ENCODE data around the gene TENT5C.

Gene TENT5C

DNA sequence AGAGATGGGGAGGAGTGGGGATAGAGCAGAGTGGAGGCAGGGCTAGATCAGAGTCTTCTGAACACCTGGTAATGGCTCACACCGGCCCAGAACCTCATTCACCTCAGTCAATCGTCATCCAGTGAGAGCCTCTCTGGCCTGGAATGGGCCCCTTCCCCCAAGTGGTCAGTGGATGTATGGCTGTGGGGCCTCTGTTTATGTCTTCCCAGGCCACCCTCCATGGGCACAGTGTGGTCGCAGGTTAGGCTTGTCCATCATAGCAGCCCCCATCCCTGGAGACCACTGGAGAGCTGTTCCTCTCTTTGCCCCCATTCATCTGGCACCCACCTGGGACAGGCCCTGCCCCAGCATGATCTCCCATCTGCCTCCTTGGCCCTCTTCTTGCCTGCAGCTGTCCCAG, 29.6 kb upstream of the TENT5C start:
- Histone ChIP-seq H3K9me3 (ENCODE audit: insufficient read depth, low read depth, low read length) (no peaks in the 10 kb centered on the region), H3K9me2 (replicated peaks; ENCODE audit: low read depth, low read length) (no peaks in the 10 kb centered on the region), H3K36me3 (ENCODE audit: insufficient read depth, low read length) (no peaks in the 10 kb centered on the region), H3K4me2 (ENCODE audit: low read depth, low read length, poor library complexity, severe bottlenecking) (no peak overlapping the region), H3K4me1 (ENCODE audit: insufficient read depth, low read length, poor library complexity, severe bottlenecking) (peaks cover 5% of the 10 kb centered on the region), H3K4me3 (ENCODE audit: low read length, poor library complexity, severe bottlenecking) (no peak overlapping the region), H2AFZ (ENCODE audit: low read length) (no peak overlapping the region), H3F3A (ENCODE audit: low read depth) (no peaks in the 10 kb centered on the region), H3K27me3 (ENCODE audit: insufficient read depth, low read length, poor library complexity, severe bottlenecking) (no peaks in the 10 kb centered on the region), H3K9ac (ENCODE audit: low read depth, low read length, poor library complexity, severe bottlenecking) (no peak overlapping the region), H4K20me1 (ENCODE audit: insufficient read depth, low read length, poor library complexity, severe bottlenecking) (no peaks in the 10 kb centered on the region), H3K79me2 (ENCODE audit: insufficient read depth, low read length) (no peaks in the 10 kb centered on the region)
- TF ChIP-seq, protein P1, sequence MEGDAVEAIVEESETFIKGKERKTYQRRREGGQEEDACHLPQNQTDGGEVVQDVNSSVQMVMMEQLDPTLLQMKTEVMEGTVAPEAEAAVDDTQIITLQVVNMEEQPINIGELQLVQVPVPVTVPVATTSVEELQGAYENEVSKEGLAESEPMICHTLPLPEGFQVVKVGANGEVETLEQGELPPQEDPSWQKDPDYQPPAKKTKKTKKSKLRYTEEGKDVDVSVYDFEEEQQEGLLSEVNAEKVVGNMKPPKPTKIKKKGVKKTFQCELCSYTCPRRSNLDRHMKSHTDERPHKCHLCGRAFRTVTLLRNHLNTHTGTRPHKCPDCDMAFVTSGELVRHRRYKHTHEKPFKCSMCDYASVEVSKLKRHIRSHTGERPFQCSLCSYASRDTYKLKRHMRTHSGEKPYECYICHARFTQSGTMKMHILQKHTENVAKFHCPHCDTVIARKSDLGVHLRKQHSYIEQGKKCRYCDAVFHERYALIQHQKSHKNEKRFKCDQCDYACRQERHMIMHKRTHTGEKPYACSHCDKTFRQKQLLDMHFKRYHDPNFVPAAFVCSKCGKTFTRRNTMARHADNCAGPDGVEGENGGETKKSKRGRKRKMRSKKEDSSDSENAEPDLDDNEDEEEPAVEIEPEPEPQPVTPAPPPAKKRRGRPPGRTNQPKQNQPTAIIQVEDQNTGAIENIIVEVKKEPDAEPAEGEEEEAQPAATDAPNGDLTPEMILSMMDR (conservative IDR thresholded peaks at IDR 0.05; ENCODE audit: low read length) = no peak
- TF ChIP-seq EZH2phosphoT487 (IDR thresholded peaks at IDR 0.05; ENCODE audit: borderline replicate concordance) = no peak

DNA sequence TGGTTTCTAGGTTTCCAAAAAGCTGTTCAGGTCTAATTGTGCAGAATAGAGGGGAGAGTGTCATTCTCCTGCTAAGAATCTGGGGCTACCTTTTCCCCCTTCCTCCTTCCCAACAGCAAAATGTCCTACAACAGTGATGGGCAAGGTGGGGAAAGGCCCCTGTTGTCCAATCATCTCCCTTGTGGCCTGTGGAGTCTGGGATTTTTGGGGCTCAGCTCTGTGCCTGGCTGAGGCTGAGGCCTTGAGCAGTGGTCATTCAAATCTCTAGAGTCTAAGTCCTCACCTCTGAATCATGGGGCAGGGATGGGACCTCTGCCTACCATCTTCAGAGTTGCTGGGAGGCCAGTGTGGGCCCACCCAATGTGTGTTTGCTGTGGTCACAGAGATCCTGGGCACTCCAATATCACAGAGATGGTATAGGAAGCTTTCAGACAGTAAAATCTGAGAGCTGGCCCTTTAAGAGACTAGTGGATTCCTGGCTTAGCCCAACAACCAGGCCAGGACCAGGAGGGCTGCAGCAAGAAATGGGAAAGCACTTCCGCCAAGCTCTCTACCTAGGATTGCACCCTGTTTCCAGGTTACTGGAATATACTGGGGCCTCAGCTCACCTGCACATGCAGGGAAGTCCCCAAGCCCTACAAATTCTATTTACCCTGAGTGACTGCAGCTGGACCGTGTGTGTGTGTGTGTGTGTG, 28.5 kb upstream of the TENT5C start:
- Histone ChIP-seq H3K9ac (ENCODE audit: low read depth, low read length, poor library complexity, severe bottlenecking) (no peak overlapping the region), H3K27me3 (ENCODE audit: insufficient read depth, low read length, poor library complexity, severe bottlenecking) (no peaks in the 10 kb centered on the region), H3K4me3 (ENCODE audit: low read length, poor library complexity, severe bottlenecking) (no peak overlapping the region), H4K20me1 (ENCODE audit: insufficient read depth, low read length, poor library complexity, severe bottlenecking) (no peaks in the 10 kb centered on the region), H3K9me2 (replicated peaks; ENCODE audit: low read depth, low read length) (no peaks in the 10 kb centered on the region), H3K9me3 (ENCODE audit: insufficient read depth, low read depth, low read length) (no peaks in the 10 kb centered on the region), H3K36me3 (ENCODE audit: insufficient read depth, low read length) (no peaks in the 10 kb centered on the region), H3F3A (ENCODE audit: low read depth) (no peaks in the 10 kb centered on the region), H3K79me2 (ENCODE audit: insufficient read depth, low read length) (no peaks in the 10 kb centered on the region), H3K4me1 (ENCODE audit: insufficient read depth, low read length, poor library complexity, severe bottlenecking) (peaks cover 5% of the 10 kb centered on the region), H2AFZ (ENCODE audit: low read length) (no peak overlapping the region), H3K4me2 (ENCODE audit: low read depth, low read length, poor library complexity, severe bottlenecking) (no peak overlapping the region)
- TF ChIP-seq, protein P1 (conservative IDR thresholded peaks at IDR 0.05; ENCODE audit: low read length) = no peak
- no peak for TF ChIP-seq EZH2phosphoT487 (IDR thresholded peaks at IDR 0.05; ENCODE audit: borderline replicate concordance)

DNA sequence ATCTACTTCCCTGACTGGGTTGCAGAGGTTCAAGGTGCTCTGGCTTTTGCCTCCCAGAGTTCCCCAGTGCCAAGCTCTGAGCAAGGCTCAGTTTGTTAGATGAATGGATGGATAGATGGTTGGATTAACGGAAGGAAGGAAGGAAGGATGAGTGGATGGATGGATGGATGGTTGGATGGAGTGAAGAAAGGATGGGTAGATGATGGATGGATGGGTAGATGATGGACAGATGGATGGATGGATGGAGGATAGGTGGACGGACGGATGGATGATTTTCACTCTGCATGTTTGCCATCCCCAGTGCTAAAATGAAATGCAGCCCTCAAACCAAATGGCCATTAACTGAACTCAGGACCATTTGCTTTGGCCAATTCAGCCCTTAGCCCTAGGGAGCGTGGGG, 27.4 kb upstream of the TENT5C start:
- Histone ChIP-seq H3K4me3 (ENCODE audit: low read length, poor library complexity, severe bottlenecking) (no peak overlapping the region), H3K4me1 (ENCODE audit: insufficient read depth, low read length, poor library complexity, severe bottlenecking) (no peaks in the 10 kb centered on the region), H3K79me2 (ENCODE audit: insufficient read depth, low read length) (no peaks in the 10 kb centered on the region), H3K9ac (ENCODE audit: low read depth, low read length, poor library complexity, severe bottlenecking) (no peak overlapping the region), H2AFZ (ENCODE audit: low read length) (no peak overlapping the region), H3K4me2 (ENCODE audit: low read depth, low read length, poor library complexity, severe bottlenecking) (no peak overlapping the region), H3K27me3 (ENCODE audit: insufficient read depth, low read length, poor library complexity, severe bottlenecking) (no peaks in the 10 kb centered on the region), H4K20me1 (ENCODE audit: insufficient read depth, low read length, poor library complexity, severe bottlenecking) (no peaks in the 10 kb centered on the region), H3K9me2 (replicated peaks; ENCODE audit: low read depth, low read length) (no peaks in the 10 kb centered on the region), H3F3A (ENCODE audit: low read depth) (no peaks in the 10 kb centered on the region), H3K36me3 (ENCODE audit: insufficient read depth, low read length) (no peaks in the 10 kb centered on the region), H3K9me3 (ENCODE audit: insufficient read depth, low read depth, low read length) (no peaks in the 10 kb centered on the region)
- TF ChIP-seq, protein P1 (conservative IDR thresholded peaks at IDR 0.05; ENCODE audit: low read length) = no peak
- TF ChIP-seq EZH2phosphoT487 (IDR thresholded peaks at IDR 0.05; ENCODE audit: borderline replicate concordance) = no peak
